ENCODE measurements around the gene SFMBT1.

DNA sequence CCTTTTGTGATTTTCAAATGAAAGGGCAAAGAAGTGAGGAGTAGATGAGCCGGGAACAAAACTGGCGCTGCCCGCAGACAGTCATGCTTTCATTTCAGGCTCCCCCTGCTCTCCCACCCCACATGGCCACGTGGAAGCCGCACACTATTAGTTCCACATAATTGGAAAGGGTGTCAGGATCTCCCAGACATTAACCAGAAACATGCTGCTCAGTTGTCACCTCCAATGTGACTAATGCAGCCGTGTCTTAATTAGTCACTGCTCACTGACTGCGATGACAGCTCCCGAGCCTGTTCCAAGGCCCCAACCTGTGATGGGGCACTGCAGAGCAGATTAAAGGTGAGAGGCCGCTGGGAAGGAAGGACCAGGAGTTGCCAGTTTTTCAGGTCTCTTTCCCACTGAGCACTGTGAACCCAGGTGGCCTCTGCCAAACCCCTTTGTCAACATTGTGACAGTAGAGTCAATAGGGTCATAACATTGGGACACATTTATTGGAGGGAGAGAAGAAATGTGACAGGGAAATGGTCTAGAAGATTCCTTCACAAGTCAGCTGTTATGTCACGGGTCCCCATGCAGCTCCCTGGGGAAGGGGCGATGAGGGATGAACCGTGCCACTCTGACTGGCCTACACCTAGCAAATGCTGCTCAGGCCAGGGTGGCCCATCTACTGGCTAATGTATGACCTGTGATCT lies 38.6 kb upstream of the SFMBT1 start:
- TF ChIP-seq SIN3A (IDR thresholded peaks at IDR 0.05; ENCODE audit: borderline replicate concordance, insufficient read depth, low read length) (no peak), POLR2AphosphoS5 (IDR thresholded peaks at IDR 0.05; ENCODE audit: low read depth, low read length) (no peak), TAF1 (IDR thresholded peaks at IDR 0.05; ENCODE audit: borderline replicate concordance, insufficient read depth, low read length) (no peak)

Data from PFSK-1 (cell line).